Medulla oblongata (tissue), 1 donor: ENCODE data around the gene MUC2.

Experiments
- DNase-seq: peaks from one replicate; pipeline ENCODE4 v3.0.0-alpha.2; 2015; ENCODE audit errors: extremely low spot score

MUC2 gene

DNA sequence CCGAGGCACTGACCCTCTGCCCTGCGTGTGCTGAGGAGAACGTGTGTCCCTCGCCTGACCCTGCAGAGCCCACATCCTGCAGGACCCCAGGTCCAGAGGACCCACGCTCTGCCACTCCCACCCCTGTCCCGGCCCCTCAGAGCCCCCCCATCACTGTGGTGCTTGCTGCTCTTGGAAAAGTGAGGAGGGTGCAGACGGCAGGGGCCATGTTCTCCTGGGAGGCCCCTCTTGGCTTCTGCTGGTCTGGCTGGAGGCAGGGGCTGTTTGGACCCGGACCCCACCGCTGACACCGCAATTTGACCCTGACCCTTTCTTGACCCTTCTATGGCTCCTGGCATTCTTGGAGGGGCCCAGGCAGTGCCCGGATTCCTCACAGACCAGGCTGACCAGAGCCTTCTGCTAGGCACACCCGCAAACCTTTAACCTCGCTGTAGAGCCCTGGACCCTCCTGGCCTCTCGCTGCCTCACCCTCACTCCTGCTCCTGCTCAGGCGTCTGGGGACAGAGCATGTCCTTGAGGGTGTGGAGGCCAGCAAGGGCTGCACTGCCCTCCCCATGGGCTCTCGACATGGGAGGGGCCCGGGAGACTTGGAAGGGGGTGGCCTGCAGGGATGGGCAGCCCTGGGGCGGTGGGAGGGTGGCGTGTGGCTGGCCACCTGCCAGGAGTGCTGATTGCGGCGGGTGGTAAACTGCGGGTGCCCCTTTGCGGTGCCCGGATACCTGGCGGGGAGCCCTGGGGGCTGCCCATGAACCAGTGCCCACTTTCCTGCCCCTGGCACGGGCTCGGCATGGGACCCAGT lies 46.1 kb downstream of the MUC2 start:
- DNase-seq = no peak

GRCh38 chr11:1121331-1121812 lies 46.7 kb downstream of the MUC2 start:
- no peak for DNase-seq

DNA sequence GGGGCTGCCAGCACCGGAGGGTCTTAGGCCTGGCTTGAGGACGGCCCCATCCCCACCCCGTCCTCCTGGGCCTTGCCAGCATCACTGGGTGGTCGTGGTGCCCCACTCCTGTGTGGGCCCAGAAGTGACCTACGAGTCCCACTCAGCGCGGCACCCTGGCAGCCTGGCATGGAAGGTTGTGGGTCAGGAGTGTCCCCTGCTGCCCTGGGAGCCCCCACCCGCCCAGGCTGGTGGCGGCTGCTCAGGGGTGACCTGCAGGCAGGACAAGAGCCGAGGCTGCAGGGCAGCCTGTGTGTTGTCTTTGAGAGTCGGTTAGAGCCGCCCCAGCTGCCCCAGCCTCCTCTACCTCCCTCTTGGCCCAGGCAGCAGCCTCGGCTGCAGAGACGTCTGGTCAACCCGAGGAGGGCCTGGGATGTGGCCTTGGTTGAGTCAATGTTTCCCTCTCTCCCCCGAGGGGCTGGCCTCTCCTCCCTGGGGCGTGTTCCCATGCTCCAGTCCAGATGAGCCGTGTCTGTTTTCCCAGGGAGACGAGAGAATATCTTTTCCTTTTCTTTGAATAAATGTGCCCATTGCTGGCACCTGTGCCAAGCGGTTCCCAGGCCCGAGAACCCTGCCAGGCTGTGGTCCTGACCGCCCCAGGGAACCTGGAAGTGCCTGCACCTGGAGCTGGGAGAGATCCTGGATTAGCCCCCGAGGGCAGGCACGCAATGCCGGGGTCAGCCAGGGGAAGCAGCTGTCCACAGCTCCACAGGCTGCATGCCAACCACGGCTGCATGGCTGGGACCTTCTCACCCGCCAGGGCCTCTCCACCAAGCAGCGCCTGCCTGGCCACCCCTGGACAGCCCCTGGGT lies 47.4 kb downstream of the MUC2 start:
- no peak for DNase-seq

- DNase-seq = no peak
Measured at GRCh38 chr11:1122664-1123002, 48.0 kb downstream of the MUC2 start.

- DNase-seq = no peak
Measured at GRCh38 chr11:1123970-1124369, 49.3 kb downstream of the MUC2 start.
